Measurements from ENCODE around the gene SMC1A. TPM values are rescaled to one million over a fixed set of nuclear protein-coding genes. Genes with fewer than 3 reads are reported as not detected.

Gene SMC1A
- total RNA-seq, 1 experiment from 2014 or later, result 89.3 TPM

GRCh38 chrX:53374923-53375322 lies 47.5 kb downstream of the SMC1A start (continued):
- TF ChIP-seq ARID4B (CRISPR knock-in tag; IDR thresholded peaks at IDR 0.05; ENCODE audit: borderline replicate concordance) (no peak), SMAD4 (CRISPR knock-in tag; IDR thresholded peaks at IDR 0.05) (no peak), GRHL2 (CRISPR knock-in tag; IDR thresholded peaks at IDR 0.05; ENCODE audit: insufficient replicate concordance, severe bottlenecking) (no peak), FOXP4 (CRISPR knock-in tag; IDR thresholded peaks at IDR 0.05) (no peak), CREB1 (CRISPR knock-in tag; IDR thresholded peaks at IDR 0.05) (no peak), ATF6 (CRISPR knock-in tag; IDR thresholded peaks at IDR 0.05) (no peak)

- H3K27ac Mint-ChIP-seq, result no peak overlapping the region
- CTCF ChIA-PET, result interaction anchor here (0.5 to 1.9 kb wide), 6 partner anchors 29 to 183 kb away, joined by 3 to 15 read pairs (median 3); no protein-coding TSS in a partner anchor
- no peaks in the 10 kb centered on the region; the same call in 1 of the 2 replicates for H3K9me3 Mint-ChIP-seq
- DNase-seq (ENCODE audit: low spot score), result no peak
- H3K4me3 Mint-ChIP-seq, result no peak overlapping the region
- POLR2A ChIA-PET, result no interaction called here
- TF ChIP-seq ZNF121 (CRISPR knock-in tag; IDR thresholded peaks at IDR 0.05) (no peak), SMAD4 (CRISPR knock-in tag; IDR thresholded peaks at IDR 0.05) (no peak), CDX4 (CRISPR knock-in tag; IDR thresholded peaks at IDR 0.05; ENCODE audit: borderline replicate concordance) (no peak), ETV6 (CRISPR knock-in tag; IDR thresholded peaks at IDR 0.05) (no peak), PRRX2 (CRISPR knock-in tag; IDR thresholded peaks at IDR 0.05) (no peak), ZSCAN18 (CRISPR knock-in tag; IDR thresholded peaks at IDR 0.05) (no peak), ERG (CRISPR knock-in tag; IDR thresholded peaks at IDR 0.05) (no peak), IRF1 (CRISPR knock-in tag; IDR thresholded peaks at IDR 0.05) (no peak), IRF2 (CRISPR knock-in tag; IDR thresholded peaks at IDR 0.05; ENCODE audit: borderline replicate concordance, low read depth) (no peak), EMX1 (CRISPR knock-in tag; IDR thresholded peaks at IDR 0.05) (no peak), CREB1 (CRISPR knock-in tag; IDR thresholded peaks at IDR 0.05) (no peak), ZNF219 (CRISPR knock-in tag; IDR thresholded peaks at IDR 0.05; ENCODE audit: borderline replicate concordance) (no peak), ESRRA (CRISPR knock-in tag; IDR thresholded peaks at IDR 0.05; ENCODE audit: borderline replicate concordance) (no peak), ZNF317 (CRISPR knock-in tag; IDR thresholded peaks at IDR 0.05; ENCODE audit: borderline replicate concordance, low read depth) (no peak), RELA (CRISPR knock-in tag; IDR thresholded peaks at IDR 0.05; ENCODE audit: borderline replicate concordance) (no peak), ZNF671 (CRISPR knock-in tag; IDR thresholded peaks at IDR 0.05) (no peak)
- ATAC-seq, result no peak
- H3K36me3 Mint-ChIP-seq, result peaks cover 4% of the 10 kb centered on the region
- H3K27me3 Mint-ChIP-seq (ENCODE audit: low read depth), result no peaks in the 10 kb centered on the region; the same call in 1 of the 2 replicates
- no peaks in the 10 kb centered on the region for H3K4me1 Mint-ChIP-seq
Observed at GRCh38 chrX:53374222-53374820, 48.1 kb downstream of the SMC1A start.

All from WTC11 (cell line).